Neural progenitor cell (in vitro differentiated cells): ENCODE measurements around the gene TRPM3.

Experiments used
- EZH2 ChIP-seq: fragments of 200-600 bp; sonication (generic); IDR thresholded peaks from 2 replicates; pipeline ENCODE4 v1.6.1; 2017; ENCODE audit warnings: antibody characterized with exemption, mild to moderate bottlenecking, moderate library complexity
- TF ChIP-seq, protein P1 (sequence below): fragments of 200-600 bp; sonication (generic); IDR thresholded peaks from 2 replicates; pipeline ENCODE4 v1.5.1; 2017; ENCODE audit warnings: antibody characterized with exemption, mild to moderate bottlenecking

DNA sequence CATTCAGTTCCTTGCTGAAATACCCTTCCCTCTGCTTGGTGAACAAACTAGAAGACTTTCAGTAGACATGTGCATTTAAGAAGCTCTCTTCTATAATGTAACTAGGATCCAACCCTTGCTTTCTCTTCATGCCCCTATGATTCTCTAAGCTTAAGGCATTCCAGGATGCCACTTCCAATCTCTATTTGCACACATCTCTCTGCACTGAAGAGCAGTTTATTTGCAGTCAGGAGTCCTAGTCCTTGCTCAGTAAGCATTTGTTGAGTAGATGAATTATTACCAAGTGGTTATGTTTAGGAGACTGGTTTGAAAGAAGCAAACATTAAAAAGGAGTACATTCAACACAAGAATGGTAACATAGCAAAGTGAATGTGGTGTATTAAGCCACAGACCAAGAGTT lies 432.7 kb downstream of the TRPM3 start:
- no peak for TF ChIP-seq EZH2
- TF ChIP-seq, protein P1, sequence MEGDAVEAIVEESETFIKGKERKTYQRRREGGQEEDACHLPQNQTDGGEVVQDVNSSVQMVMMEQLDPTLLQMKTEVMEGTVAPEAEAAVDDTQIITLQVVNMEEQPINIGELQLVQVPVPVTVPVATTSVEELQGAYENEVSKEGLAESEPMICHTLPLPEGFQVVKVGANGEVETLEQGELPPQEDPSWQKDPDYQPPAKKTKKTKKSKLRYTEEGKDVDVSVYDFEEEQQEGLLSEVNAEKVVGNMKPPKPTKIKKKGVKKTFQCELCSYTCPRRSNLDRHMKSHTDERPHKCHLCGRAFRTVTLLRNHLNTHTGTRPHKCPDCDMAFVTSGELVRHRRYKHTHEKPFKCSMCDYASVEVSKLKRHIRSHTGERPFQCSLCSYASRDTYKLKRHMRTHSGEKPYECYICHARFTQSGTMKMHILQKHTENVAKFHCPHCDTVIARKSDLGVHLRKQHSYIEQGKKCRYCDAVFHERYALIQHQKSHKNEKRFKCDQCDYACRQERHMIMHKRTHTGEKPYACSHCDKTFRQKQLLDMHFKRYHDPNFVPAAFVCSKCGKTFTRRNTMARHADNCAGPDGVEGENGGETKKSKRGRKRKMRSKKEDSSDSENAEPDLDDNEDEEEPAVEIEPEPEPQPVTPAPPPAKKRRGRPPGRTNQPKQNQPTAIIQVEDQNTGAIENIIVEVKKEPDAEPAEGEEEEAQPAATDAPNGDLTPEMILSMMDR: no peak
